ENCODE data around the gene PDZRN3.
"Not testable (repeated sequence)": the region's sequence is repeated elsewhere in the genome, so short reads cannot be mapped to it uniquely, and the experiment has no call there.

The PDZRN3 gene

DNA sequence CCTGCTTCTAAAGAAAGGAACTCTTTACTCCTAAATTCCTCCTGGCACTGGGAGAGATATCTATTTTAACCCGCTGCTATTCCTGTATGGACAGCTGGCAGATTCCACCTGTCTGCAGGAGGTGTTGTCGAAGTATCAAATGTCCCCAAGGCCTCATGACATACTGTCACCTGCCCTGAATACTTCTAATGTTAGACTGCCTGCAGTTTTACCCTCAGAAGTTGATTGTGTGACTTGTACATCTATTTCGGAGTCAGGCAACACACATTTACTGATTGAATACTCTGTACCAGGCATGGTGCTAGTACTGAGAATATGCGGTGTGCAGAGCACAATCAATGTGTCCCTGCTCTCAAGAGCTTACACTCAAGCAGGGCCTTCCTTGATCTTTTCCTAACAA lies 38.6 kb downstream of the PDZRN3 start:
- no peak for DNase-seq

DNA sequence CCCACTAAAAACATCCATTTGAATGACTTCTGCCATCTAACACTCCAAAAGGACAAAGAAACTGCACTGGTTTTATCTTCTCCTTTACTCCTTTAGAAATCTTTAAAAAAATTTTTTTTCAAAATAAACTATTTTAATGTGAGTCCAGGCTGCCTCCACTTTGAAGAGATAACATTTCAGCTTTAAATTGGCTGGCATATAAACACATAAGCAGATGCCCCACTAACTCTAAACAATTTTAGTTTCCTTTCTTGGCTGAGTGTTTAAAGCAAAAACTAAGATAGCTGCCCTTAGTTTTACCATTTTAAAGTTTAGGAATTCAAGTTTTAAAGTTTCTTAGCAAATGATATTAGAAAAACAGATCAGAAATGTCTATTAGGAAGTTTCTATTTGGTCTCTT lies 39.9 kb downstream of the PDZRN3 start:
- DNase-seq, result no peak

DNA sequence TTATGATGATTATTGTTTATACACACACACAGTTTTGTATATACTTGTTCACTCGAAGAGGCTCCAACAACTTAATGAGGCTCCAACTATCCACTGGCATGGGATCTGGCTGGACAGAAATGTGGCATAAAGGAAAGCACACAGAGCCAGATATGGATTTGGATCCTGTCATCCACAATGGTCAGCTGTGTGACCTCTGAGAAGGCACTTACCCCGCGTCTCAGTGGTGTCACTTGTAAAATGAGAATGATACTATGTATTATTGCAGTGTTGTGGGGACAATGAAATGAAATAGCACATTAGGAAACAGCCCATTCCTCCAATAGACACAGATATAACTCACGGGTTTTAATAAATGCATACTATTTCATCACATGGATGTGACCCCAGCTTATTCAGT lies 42.2 kb downstream of the PDZRN3 start:
- no peak for DNase-seq

DNA sequence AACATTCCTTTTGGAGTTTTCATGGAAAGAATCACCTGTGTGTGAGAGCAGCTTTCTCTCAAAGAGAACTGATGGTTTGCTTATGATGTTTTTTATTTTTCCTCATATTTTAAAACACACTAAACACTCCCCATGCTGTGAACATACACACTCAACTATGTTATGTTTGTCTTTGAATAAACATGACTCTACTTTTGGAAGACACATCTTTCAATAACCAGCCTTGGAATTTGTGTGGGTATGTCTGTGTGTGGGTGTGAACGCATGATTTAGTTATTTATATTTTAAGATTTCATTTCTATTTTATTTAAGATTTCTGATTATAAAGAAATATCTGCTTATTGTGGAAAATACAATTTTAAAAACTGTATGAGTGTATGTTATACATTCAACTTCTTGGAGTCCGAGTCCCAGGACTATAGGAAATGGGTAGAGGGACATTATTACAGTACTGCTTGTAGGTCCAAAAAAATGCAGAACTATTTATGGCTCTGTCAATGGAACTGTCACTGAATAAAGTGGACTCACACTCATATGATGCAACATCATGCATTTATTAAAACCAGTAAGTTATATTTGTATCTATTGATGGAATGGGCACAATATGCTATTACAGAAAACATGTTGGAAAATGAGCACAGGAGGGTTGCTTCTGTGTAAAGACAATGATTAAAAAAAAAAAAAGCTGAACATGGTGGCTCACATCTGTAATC lies 43.5 kb downstream of the PDZRN3 start:
- DNase-seq, result no peak

DNA sequence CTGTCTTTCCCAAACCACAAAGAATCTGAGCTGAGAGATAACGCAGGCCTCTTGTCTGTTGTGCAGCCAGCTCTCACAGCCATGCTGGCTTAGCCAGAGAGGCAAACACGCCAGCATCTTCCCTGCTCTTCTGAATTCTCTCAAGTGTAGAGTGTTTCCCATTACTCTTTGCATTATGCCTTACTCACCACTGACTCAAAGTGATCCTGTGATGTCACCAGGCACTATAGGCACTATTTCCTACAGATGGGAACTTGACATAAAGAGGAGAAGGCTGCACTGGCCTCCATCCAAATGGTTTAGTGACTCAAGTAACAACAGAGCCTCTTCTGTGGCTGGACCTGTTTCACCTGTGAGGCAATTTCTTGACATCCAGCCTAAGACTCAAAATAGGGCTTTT lies 44.4 kb downstream of the PDZRN3 start:
- DNase-seq, result peak; percentile 30

DNA sequence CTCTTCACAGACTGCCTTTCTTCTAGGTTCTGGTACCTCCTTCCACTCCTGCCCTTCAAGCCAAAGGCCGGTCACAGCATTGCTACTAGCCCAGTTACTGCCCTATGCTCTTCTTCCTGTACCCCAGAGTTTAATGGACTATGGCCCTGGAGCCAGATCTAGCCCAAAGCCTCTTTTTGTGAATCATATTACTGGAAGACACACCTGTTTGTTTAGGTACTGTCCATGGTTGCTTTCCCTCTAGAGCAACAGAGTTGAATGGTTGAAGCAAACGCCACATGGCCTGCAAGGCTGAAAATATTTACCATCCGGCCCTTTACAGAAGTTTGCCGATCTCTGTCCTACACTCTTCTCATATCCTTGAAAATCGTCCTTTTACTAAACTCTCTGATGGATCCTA lies 47.0 kb downstream of the PDZRN3 start:
- DNase-seq, result no peak

DNA sequence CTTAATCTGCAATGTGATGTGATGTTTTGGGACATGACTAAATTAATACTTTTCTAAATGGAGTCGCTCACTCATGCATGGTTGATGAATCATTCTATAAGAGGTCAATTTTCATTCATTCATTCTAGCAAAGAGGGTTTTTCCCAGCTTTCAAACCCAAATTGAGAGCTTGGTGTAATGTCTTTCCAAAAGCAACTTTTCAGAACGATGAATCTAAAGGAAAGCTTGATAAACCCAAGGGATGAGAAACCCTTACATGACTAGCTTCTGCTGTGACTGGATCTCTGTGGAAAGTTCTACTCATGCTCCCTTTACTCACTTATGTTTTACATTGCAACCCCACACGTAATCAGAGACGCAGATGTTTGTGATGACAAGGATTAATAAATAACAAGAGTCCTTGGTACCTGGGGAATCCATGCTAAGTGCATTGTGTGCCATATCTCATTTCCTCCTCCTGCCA lies 47.7 kb downstream of the PDZRN3 start:
- no peak for DNase-seq

DNA sequence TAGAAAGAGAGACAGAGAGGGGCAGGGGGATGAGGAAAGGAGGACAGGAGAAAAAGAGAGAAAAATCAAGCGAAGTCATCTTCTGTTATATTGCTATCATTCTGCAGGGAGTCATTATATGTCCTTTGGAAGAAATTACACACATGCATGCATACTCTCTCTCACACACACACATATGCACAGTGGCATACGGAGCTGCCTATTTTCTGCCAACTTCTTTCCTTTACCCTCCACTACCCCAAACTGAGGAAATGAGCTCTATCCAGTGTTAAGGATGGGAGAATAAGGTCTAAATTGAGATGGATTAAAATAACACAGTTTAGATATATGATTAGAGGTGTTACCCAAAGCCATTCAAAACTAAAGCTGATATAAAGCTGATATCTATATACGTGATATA lies 48.8 kb downstream of the PDZRN3 start:
- no peak for DNase-seq

DNA sequence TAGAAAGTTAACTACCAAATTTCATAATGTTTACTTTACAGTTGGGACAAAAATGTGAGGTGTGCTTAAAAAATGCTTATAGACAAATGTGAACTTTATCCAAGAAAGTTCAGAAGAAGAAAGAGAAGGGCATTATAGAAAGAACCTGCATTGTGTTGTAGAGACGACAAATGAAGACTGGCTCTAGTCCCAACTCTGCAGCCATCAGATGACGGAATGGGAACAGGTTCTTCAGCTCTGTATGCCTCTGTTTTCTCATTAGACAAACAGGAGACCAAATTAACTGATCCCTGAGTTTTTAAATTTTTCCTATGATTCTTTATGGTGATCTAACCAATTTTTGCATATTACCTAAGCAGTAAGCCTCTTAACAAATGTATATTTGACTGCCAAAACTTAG lies 49.2 kb downstream of the PDZRN3 start:
- DNase-seq, result no peak

DNA sequence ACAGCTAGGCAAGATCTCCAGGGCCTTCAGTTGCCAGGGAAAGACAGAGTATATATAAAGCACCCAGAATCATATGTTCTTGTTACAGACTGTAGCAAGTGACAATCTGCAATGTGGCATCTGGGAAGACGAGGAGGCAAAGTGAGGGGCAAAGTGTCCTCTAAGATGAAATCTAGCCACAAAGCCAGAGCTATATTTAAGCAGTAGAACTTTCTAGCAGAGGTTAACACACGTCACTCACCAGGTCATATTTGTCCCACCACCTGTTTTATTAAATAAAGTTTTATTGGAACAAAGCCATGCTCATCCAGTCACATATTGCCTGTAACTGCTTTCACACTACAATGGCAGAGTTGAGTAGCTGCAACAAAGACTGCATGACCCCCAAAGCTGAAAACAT lies 51.5 kb downstream of the PDZRN3 start:
- DNase-seq, result no peak

DNA sequence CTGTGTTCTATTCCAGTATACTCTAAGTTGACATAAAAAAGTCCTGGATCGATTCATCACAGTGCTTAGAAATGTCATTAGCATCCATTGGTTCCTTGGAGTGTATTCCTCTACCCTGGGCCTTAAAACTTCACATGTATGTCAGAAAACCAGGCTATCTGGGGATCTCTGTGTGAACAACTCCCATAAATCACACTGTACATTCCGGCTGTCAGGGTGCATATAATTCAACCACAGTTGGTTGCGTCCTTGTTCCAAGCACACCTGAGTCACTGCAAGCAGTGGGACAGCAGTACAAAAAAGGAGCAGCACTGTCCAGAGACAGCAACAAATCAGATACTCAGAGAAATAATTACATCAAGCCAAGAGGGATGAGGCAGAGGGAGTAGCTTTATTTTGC lies 52.4 kb downstream of the PDZRN3 start:
- no peak for DNase-seq

DNA sequence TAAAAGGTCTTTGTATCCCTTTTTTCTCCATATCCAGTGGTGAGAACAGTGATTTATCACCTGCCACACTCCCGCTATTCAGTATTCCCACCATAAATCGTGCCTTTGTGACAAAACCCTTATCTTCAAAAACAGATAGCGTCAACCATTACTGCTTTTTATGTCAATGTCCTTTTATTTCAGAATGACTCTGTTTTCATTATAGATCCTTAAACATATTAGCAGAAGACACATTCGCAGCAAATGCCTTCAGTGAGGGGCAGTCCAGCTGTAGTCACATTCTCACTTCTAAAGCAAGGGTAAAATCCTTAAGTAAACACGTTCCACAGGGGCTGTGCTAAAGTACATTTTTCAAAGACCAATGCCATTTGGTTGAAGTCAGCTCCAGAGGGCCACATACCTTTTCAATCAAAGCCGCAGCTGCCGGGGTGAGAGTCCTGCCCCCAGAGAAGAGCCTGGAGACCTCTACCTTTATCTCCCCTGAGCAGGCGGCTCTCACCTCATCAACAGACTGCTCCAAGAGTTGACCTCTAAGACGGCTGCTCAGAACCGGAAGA lies 53.4 kb downstream of the PDZRN3 start:
- DNase-seq, result no peak

DNA sequence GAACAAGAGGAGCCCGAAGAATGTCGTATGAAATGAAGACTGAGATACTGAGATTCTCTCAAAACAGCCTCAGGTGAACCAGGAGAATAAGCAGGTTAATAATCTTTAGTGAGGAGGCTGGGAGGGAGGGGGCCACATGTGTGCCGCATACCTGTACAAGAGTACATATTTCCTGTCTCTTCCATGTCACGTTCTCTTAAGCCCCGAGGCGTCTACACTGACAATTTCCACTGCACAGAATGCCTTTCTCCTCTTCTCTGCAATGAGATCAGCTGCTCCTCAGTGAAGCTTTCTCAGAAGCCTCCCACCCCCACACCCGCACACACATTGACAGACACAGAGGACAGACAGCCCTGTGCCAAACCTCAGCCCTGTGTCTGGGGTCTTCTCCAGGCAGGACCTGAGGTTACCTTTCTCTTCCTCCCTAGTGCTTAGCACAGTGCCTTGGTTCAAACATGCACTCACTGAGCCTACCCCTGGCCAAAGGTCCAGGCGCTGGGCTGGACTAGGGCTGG lies 55.4 kb downstream of the PDZRN3 start:
- no peak for DNase-seq

DNA sequence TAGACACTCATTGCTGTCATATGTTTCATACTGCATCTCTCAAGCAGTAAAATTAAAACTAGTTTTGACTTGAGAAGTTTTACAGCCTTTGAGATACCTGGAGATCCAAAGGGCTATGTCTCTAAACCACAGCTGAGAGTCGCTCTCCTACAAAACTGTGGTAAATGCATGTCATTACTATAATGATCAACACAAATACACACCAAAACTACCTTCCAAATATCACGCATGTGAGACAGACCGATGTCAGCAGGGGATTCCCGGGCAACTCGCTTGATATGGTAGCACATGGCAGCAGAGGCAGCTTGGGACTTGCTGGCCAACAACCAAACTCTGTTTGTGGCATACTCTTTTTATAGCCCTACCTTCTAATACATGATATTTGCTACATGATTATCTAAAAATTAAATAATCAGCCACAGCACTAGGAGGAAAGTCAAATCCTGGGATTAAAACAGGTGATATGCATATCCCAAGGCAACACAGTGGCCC lies 56.3 kb downstream of the PDZRN3 start:
- DNase-seq, result no peak

DNA sequence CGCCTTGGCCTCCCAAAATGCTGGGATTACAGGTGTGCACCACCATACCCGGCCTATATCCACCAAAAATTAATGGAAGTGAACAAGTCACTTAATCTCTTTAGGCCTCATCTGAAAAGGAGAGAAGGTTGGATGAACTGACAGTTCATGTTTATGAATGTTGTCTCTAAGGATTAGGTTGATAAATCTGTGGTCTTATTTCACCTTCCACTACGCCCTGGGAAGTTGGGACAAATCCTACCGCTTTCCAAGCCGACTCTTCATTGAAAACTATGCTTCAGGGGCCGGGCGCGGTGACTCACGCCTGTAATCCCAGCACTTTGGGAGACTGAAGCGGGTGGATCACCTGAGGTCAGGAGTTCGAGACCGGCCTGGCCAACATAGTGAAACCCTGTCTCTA lies 59.4 kb downstream of the PDZRN3 start:
- DNase-seq, result not testable (repeated sequence)

DNA sequence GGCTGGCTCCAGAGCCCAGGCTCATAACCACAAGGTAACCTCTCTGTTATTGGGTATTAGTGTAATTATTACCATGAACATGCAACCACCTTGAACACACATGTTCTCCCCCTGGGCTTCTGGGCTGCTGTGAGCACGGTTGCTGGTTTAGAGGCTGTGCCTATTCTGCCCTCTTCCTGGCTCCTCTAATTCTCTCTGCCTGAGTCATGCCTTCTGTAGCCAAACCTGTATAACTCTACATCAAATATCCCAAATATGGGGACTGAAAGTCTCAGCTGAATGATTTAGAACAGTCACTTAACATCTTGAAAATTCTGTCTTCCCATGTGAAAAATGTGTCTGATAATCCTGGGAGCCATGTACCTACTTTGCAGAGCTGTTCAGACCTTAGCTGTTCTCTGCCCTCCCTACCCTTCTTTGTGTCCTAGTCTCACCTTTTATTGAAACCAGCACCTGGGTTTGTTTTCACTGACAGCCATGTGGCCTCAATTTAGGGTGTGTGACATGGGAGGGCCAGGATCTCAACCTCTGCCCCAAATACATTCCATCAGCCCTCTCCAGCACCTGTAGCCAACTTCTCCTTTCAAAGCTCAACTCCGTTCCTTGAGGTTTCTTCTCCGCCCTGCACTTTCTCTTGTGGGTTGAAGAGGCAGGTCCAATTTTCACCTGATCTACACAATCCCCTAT lies 60.7 kb downstream of the PDZRN3 start:
- DNase-seq, result no peak

DNA sequence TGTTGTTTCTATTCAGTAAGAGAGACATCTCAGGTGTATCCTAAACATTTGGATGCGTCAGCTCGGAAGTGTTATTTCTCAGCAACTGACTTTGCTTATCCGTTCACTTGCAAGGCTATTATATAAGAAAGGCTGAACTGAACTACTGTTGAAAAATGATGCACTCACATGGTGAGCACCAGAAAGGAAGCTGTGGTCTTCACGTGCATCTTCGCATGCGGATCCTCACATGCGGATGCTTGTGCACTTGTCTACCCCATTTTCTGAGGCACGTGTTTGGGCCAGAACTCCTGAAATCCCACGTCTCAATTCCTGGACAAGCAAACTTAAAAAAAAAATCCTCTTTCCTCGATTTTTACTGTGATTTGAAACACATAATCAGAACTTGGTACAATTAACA lies 63.2 kb downstream of the PDZRN3 start:
- no peak for DNase-seq

DNA sequence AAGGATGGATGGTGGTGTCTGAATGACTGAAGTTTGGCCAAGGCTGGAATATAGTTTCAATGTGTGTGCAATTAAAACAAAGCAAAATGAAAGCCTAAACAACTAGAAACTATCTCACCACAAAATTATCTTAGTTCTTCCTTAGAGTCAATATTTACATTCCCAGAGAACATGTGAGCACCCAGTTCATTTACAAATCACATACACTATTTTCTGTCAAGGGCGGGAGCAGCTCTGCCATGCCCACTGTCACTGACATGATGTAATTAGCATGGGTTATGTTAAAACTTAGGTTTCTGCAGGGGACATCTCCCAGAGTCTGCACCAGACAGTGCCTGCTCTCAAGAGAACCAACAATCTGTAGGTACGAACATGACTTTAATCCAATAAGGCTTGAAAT lies 65.0 kb downstream of the PDZRN3 start:
- no peak for DNase-seq

DNA sequence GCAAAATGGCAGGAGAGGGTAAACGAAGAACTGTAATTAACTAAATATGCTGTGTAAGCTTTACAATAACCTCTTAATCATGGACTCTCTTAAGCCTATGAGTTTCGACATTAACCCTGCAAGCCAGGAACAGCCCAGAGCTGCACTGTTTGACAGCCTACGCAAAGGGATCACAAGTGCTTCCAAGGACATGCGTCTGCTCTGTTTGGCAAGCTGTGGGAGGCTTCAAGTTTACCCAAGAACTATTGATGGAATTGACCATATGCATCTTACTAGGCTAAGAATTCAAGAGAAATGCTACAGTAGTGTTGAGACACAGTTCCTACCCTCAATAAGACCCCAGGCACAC lies 66.0 kb downstream of the PDZRN3 start:
- no peak for DNase-seq

DNA sequence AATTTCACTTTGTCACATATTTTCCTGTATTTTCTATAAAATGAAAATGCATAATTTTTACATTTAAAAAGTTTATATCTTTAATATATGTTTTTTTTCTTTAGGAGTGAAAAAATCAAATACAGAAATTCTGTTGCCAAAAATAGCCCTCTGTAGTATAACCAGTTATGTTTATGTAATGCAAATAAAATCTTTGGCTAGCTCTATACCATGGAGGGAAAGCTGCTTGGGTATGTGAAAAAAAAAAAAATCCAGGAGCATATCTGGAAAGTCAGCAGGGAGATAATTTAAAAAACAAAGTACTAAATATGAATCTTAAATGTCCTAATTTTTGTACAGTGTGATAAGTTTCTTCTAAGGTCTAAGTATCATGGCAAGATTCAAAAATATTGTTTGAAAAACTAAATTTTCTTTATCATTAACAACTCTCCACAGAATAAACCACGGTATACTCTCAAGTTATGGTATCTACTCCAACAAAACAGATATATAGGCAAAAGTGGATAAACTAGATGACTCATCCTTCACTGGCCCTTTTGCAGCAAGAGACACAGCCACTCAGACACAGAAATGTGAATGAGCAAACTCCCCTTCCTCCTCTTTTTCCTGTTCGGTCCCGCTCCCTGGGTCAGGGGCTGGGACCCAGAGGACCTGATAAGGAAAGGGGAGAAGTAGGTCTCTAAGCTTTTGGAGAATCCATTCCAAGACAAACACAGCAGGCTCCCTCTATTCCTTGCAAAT lies 66.6 kb downstream of the PDZRN3 start:
- no peak for DNase-seq

DNA sequence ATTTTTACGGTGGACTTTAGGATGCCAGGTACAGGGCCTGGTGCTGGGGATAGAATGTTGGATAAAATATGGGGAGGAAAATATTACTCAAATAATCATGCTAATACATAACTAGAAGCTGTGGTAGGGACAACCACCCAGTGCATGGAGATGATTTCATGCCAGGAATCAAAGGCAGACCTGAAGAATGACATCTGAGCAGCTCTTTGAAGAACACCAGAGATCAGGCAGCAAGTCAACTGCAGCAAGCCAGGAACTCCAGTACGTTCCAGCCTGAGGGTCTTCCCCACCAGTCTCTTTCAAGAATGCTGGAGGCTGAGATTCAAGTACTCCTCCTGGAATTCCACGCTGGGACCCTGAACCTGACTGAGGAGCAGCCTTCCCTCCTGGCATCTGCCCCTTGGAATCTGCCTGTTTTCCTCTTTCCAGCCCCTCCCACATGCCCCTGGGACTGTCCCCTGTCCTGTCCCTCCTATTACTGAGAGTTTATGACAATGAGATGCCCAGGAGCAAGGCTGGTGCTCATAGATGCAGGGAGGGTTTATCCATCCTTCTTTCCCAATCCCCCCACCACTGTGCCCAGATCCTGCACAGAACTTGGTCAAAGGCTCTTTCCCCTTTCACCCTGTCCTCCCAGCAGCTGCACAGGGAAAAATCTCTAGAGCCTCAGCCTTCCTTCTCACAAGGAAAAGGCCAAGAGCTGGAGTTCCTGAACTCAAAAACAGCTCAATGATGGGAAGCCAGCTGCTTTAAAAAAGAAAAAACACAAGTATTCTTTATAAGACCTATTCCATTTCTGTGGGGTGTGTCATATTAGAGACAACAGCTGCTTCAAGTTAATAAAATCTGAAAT lies 68.0 kb downstream of the PDZRN3 start:
- no peak for DNase-seq

DNA sequence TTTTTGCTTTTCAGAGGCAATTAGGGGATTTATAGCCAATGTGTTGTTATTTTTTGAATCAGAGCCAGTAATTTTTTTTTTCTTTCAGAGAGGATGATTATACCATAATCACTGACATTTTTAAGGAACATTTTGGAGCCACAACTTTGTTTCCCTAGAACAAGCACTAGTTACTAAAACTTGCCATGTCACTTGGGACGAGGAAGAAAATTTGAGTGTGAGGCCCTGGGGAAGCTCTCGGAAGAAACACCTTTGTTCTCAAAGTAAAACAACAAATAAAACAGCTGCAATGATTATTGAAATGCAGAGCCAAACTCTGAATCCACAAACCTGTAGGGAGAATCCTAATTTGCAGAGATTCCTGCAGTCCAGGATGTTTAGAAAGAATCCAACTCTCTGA lies 69.7 kb downstream of the PDZRN3 start:
- no peak for DNase-seq

DNA sequence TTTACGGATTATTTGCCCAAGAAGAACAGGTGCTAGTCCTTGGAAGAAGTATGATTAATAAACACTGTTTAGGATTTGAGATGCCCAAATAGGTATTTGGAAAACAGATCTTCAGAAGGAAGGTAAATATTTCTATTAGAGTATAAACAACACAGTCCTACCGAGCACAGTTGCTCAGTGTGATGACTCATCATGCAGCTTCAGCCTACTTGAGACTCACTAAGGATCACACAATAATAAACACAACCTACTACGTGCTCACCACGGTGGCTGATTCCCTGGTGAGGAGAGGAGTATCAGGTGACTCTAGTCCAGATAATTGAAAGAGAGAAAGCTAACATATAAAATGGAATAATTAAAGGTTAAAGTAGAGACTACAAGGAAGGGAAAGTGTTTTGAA lies 72.0 kb downstream of the PDZRN3 start:
- DNase-seq, result no peak
